ENCODE data around the gene ZNF280C.
"Not testable (repeated sequence)": the region's sequence is repeated elsewhere in the genome, so short reads cannot be mapped to it uniquely, and the experiment has no call there.

ZNF280C gene

DNA sequence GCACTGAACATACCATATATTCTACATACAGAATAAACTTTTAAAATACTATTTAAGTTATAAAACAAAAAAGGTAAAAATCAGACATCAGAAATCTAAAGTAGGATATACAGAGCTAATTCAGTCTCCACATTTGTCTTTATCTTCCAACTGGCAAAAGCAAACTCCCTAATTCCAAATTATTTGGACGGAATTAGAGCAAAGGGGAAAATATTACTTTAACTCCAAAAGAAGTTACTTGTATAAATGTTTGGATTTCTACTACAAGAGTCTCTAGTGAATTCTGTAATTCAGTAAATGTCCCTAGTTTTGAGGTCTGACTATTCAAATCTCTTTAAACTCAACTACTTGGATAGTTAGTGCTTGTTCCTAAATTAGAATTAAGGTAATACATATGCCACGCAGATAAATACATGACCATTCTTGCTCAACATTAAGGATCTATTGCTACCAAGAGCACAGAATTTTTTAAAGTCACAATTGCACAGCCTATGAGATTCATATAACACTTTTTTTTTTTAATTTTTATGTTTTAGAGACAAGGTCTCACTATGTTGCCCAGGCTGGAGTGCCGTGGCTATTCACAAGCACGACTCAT is 7.3 kb downstream of the ZNF280C start:
- DNase-seq, result no peak

DNA sequence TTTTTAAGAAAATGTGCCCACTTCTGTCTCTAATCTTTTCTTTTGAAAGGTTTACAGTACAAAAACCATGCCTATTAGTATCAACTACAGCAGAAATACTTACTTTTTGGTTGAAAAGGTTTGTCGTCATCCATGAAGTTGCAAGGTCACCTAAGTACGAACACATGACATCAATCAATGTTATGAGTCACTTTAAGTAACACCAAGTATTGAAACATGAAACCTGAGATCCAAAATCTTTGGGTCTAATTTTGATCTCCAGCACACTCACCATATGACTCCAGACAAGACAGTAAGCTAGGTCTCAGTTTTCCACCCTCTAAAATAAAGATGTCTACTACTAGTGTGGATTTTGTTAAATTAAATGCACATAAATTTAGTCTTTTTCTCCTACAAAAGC is 8.4 kb downstream of the ZNF280C start:
- no peak for DNase-seq

DNA sequence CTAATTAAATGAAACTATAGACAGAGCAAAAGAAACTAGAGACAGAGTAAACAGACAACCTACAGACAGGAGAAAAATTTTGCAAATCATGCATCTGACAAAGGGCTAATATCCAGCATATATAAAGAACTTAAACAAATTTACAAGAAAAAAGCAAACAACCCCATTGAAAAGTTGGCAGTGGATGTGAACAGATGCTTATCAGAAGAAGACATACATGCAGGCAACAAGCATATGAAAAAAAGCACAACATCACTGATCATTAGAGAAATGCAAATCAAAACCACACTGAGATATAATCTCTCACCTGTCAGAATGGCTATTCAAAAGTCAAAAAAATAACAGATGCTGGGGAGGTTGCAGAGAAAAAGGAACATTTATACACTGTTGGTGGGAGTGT is 14.8 kb downstream of the ZNF280C start:
- DNase-seq, result no peak

GRCh38 chrX:130251671-130252070 is 17.0 kb downstream of the ZNF280C start:
- no peak for DNase-seq

- no peak for DNase-seq
These were observed 20.7 kb downstream of the ZNF280C start for GRCh38 chrX:130247996-130248395.

DNA sequence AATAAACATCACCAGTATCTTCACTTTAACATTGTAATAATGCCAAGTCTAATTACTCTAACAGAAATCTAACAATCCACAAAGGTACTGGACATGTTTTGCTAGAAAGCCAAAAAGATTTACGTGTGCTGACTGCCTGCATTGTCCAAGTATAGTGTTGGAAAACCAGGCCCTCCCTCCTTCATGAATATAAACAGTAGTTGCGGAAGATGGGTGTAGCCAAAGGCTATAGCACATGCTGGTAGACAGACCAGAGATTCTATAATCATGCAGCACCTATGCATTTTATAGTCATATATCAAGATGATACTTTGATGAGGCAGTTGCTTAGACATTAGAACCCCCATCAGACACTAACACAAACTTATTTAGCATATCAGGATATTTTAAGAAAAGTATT is 22.6 kb downstream of the ZNF280C start:
- DNase-seq, result no peak

- DNase-seq, result no peak
These were observed 23.3 kb downstream of the ZNF280C start for GRCh38 chrX:130245441-130245840.

GRCh38 chrX:130231184-130231583 is 37.5 kb downstream of the ZNF280C start:
- not testable (repeated sequence) for DNase-seq

DNA sequence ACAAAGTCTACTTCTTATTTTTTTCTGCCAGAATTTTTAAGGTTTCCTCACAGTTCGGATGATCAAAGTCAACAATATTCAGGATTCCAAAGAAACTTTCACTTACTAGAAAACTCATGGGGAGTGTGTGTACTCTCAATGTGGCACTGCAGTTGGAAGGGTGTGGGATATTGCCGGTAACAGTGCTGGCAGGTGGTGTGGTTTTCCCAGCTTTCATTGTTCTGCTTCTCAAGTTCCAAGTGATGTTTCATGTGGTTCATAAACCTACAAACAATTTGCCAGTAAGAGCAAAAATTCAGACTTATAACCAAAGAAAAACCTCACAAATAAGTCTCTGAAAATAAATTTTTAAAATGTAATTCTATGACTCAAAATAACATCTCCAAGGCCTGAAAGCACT is 39.8 kb downstream of the ZNF280C start:
- DNase-seq, result no peak

GRCh38 chrX:130224810-130225209 is 43.9 kb downstream of the ZNF280C start:
- DNase-seq, result no peak

DNA sequence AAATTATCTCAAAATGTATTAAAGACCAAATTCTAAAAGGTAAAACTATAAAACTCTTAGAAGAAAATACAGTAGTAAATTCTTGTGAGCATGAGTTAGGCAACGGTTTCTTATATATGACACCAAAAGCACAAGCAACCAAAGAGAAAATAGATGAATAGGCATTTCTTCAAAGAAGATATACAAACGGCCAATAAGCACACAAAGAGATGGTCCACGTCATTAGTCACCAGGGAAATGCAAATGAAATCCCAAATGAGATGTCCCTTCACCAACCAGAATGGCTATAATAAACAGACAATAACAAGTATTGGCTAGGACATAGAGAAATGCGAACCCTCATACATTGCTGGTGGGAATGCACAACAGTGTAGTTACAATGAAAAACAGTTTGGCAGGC is 52.4 kb downstream of the ZNF280C start:
- DNase-seq, result no peak

DNA sequence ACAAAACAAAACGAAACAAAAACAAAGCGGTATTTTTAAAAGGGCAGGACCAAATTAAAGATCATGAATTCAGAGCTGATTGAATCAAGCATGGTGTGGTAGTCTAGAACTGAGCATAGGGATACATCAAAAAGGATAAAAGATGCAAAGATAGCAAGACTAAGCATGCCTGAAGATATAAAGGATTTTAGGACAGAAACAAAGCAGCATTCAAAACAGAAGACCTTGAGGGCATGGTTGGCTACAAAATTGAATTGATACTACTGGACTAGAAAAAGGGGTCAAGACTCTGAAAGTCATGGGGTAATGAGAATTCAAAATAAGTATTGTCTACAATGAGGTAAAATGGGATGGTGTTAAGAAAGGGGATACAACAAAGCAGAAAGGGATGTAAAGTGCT is 55.3 kb downstream of the ZNF280C start:
- no peak for DNase-seq

DNA sequence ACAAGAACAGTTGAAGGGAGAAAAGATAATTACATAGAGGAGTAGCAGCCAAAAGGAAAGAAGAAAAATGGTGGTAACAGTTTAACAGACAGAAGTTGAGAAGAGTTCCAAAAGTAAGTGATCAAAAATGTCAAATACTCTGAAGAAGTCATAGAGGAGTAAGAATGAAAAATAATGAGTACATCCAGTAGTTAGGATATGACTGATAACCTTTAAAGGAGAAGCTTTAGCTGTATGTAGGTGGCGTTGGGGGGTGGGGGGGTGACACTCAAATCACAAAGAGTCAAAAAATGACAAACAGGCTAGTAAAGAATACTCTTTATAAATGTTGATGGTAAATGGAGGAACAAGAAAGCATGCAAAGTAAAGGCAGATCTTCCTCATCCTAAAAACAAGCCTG is 56.3 kb downstream of the ZNF280C start:
- DNase-seq, result no peak

- no peak for DNase-seq
These were observed 57.1 kb downstream of the ZNF280C start for GRCh38 chrX:130211415-130212186.

DNA sequence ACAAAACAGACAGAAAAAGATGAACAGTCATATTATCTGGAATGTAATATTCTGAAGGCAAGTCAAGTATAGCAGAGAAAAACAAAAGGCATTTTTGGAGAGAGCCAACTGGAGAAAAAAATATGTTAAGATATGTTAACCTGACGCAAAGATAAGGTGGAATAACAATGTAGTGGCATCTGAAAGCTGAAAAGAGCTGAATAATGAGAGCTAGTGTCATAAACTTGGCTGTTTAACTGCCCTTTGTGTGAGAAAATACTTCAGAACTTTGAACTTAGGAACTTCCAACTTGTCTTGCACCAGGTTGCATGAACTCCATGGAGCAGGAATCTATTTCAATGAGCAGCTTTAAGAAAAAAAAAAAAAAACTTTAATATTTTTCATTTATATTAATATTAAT is 64.1 kb downstream of the ZNF280C start:
- DNase-seq, result no peak

- DNase-seq, result no peak
These were observed 71.2 kb downstream of the ZNF280C start for GRCh38 chrX:130197464-130197863.

DNA sequence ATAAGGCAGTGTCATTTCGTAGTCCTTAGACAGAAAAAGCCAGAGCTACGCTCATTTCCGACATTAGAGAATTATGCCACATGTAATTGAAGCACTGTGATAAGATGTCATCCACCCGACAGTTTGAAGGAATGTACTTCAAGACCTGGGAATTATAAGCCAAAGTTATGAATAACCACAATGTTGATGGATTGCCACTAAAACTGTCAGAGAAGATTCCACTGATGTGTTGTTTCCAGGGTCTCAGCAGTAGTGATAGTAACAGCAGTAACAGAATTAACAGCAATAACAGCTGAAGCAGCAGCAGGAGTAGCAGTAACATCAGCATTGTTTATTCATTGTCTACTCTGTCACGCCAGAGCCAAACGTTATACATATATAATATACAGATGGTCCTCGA is 72.2 kb downstream of the ZNF280C start:
- no peak for DNase-seq

DNA sequence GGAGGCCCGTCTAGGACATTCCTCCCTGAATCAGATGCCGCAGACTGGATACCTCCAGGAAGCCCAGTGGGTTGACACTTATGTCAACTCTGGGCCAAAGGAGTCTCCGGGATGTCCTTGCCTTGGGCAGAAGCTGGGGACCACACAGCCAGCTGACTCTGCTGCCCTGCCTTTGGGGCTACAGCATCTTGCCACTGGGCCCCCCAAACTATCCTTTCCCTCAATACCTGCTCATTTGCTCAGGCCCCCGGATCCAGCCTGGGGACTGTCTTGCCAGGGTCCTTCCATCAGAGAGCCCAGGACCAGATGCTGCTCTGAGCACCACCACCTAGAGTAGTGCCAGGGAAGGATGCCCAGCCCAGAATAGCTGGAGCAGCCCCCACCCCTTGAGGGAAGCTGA is 77.9 kb downstream of the ZNF280C start:
- no peak for DNase-seq

GRCh38 chrX:130186651-130187050 is 82.0 kb downstream of the ZNF280C start:
- no peak for DNase-seq

DNA sequence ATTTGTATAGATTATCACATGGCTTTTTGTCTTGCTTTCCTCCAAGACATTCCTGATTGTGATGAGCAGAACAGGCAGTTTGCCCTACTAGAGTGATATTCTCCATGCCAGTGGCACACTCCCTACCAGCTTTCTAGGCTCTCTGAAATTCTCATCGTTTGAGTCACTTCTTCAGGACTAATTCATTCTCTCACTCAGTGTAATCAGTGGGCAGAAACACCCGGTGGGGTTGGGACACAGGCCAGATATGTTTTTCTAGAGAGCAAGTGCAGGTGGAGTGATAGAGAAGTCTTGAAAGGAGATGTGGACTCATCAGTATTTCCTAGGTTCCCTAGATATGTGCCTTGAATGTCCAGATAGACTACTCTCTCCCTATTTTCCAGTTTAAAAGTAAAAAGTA is 83.8 kb downstream of the ZNF280C start:
- DNase-seq, result no peak

- no peak for DNase-seq
These were observed 84.5 kb downstream of the ZNF280C start for GRCh38 chrX:130184168-130184567.

DNA sequence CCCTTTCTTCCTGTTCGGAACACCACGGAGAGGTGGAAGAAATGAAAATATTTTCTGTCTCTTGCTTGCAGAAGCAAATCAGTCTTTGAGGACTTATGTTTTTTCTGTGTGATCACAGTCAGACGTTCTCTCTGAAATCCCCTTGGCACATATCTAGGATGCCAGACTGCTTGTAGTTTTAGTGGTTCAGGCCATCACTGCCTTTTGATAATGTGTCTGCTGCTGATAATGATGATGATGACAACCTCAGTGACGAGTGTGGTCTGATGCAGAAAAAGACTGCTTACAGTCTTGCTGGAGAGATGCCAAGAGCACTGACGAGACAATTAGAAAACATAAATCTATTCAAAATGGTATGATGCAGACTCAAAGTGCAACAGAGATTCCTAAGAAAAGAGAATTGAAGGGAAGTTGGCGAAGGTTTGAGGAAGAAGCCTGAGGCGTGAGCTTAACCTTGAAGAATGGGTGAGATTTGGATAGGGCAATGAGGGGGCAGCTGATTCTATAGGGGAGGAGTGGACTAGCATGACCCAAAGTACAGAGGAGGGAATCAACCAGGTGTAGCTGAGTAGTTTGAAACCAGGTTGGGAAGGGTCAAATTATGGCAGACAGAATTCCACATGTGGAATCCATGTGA is 89.0 kb downstream of the ZNF280C start:
- peak in 1 of 2 donors; percentile 69 for DNase-seq

GRCh38 chrX:130179170-130179569 is 89.5 kb downstream of the ZNF280C start:
- no peak for DNase-seq

DNA sequence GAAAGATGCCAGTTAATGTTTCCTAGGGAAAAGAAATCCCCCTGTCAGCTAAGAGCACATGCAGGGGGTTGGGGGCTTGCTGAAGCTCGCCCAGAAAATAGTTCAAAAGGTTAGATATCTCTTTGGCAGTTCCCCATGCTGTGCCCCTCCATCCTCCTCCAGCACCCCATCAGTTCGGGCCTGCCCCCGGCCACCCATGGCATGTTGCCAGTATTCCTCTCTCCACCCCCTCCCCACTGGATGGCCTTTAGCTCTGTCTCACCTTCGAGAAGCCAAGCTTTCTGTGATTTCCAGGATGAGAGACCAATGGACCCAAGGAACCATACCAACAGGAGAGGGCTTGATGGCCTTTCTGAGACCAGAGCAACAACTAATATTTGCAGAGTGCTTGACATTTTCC is 91.8 kb downstream of the ZNF280C start:
- no peak for DNase-seq

Measured in bone marrow (tissue), 2 donors.